Gastrocnemius medialis (tissue), 4 donors: Measurements from ENCODE around the gene PRX. TPM values are rescaled to one million over a fixed set of nuclear protein-coding genes. Genes with fewer than 3 reads are reported as not detected.

Source experiments
- ATAC-seq, 2 donors: fragments of 150-250 bp; one replicate each; pipeline ENCODE4 v1.9.1; 2016
- DNase-seq, 2 donors: peaks; one replicate each; pipeline ENCODE4 v3.0.0-alpha.2; 2019
- H3K27ac ChIP-seq, 4 donors: fragments of 200-600 bp; sonication (generic); 1 replicate in 1 of 4; 2 replicates in 3 of 4; pipeline ENCODE4 v1.5.1; 2016 to 2018; ENCODE audit warnings: mild to moderate bottlenecking in 2 of 4, moderate library complexity in 1 of 4
- H3K27me3 ChIP-seq, 3 donors: fragments of 200-600 bp; sonication (generic) in 2 of 3; 1 replicate in 1 of 3; 2 replicates in 2 of 3; pipeline versions ENCODE4 v1.5.1 to v1.6.0; 2016 to 2019; ENCODE audit warnings: mild to moderate bottlenecking in 1 of 3, moderate library complexity in 1 of 3
- H3K36me3 ChIP-seq, 2 donors: fragments of 200-600 bp; sonication (generic) in 1 of 2; one replicate each; pipeline ENCODE4 v1.5.1; 2017 to 2018
- H3K4me1 ChIP-seq, 2 donors: fragments of 200-600 bp; sonication (generic) in 1 of 2; one replicate each; pipeline ENCODE4 v1.5.1; 2016 to 2017; ENCODE audit warnings: mild to moderate bottlenecking in 2 of 2
- H3K4me3 ChIP-seq, 4 donors: fragments of 200-600 bp; sonication (generic) in 3 of 4; 1 replicate in 1 of 4; 2 replicates in 3 of 4; pipeline ENCODE4 v1.5.1; 2016 to 2019; ENCODE audit warnings: mild to moderate bottlenecking in 2 of 4
- H3K9me3 ChIP-seq, 3 donors: fragments of 200-600 bp; sonication (generic) in 2 of 3; 1 replicate in 1 of 3; 2 replicates in 2 of 3; pipeline ENCODE4 v1.5.1; 2016 to 2019
- CTCF ChIP-seq, 5 experiments: fragments of 450-650 bp in 3 of 5; fragments of 200-600 bp in 2 of 5; sonication (generic) in 2 of 5; IDR thresholded peaks in 4 of 5; conservative IDR thresholded peaks in 1 of 5; 1 replicate in 4 of 5; 2 replicates in 1 of 5; pipeline ENCODE4 v1.5.1; 2016 to 2019; ENCODE audit warnings: antibody characterized with exemption in 5 of 5, mild to moderate bottlenecking in 3 of 5, moderate library complexity in 3 of 5
- POLR2A ChIP-seq, 2 donors: fragments of 450-650 bp; IDR thresholded peaks; one replicate each; pipeline ENCODE4 v1.6.1; 2017; ENCODE audit warnings: antibody characterized with exemption in 2 of 2, mild to moderate bottlenecking in 2 of 2, moderate library complexity in 2 of 2
- in situ Hi-C, 4 donors: fragments of 200-750 bp; cut with MboI; loops; one replicate each; pipeline versions ENCODE4 v1.15.0 to v1.8.0; 2017; ENCODE audit warnings: low sequenced_read_pairs in 4 of 4
- intact Hi-C: fragments of 100-400 bp; cut with DNase I; formaldehyde crosslinking; loops from one replicate; pipeline ENCODE4 v1.15.1; 2023; ENCODE audit warnings: low total_unique reads
- total RNA-seq, 4 donors: library from RNA; depleted of rRNA; stranded (reverse); fragments of >200 nt; gene quantifications; one replicate each; pipeline versions ENCODE4 v1.1.0 to v1.2.3, GENCODE V29; 2016

The PRX gene
- total RNA-seq, 4 donors from 2014 or later, result 2.4 to 4.2 (median 3.2) TPM

DNA sequence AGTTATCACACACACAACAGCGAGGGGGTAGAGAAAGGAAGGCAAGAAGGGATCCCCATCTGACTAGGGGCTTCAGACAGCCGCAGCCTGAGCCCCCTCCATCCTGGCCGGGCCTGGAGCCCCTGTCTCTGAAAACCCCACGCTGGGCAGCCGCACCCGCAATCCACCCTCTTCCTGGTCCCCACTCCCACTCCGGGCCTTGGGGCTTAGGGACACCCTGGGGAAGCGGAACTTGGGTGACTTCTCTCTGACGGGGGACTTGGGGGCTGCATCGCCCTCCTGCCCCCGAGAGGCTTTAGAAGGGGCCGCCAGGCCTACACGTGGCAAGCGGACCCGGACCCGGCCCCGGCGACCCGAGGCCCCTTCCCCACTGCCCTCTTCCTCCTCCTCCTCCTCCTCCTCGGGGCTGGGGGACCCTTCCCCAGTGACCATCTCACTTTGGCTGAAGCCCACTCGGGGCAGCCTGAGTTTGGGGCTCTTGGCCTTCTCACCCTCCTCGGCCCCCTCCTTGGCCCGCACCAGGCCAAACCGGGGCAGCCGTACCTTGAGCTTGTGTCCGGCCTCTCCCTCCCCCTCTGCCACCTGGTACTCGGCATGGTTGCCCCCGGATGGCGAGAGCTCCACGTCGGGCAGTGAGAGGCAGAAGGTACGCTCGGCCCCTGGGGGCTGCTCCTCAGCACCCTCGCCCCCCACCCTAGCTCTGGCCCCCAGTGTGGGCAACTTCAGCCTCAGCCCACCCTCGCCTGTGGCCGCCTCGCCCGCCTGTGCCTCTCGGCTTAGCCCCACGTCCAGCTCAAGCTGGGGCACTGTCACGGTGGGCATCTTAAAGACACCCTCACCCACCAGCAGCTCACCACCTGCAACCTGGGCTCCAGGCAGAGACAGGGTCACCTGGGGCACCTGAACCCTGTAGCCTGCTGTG, 19.0 kb downstream of the PRX start:
- Histone ChIP-seq H3K36me3 (no peaks in the 10 kb centered on the region), H3K4me1 (no peaks in the 10 kb centered on the region), H3K27ac (no peak overlapping the region), H3K4me3 (no peak overlapping the region), H3K9me3 (no peaks in the 10 kb centered on the region), H3K27me3 (no peaks in the 10 kb centered on the region)
- no peak for TF ChIP-seq CTCF (IDR thresholded peaks at IDR 0.05 in 4 of 5, conservative IDR thresholded peaks at IDR 0.05 in 1 of 5)
- DNase-seq, result no peak
- in situ Hi-C loops, result loop anchor here in 1 of 4 donors (25.0 kb wide), 1 partner anchor 1368 kb away; the partner anchor contains the start of gene CEACAM6
- intact Hi-C loops, result no loop called here
- ATAC-seq, result no peak

GRCh38 chr19:40392894-40393517, 20.2 kb downstream of the PRX start:
- ATAC-seq (peak in 1 of 2 donors; percentile 75), DNase-seq (no peak)
- in situ Hi-C loops, result loop anchor here in 1 of 4 donors (25.0 kb wide), 1 partner anchor 1369 kb away; the partner anchor contains the start of gene CEACAM6
- TF ChIP-seq CTCF (IDR thresholded peaks at IDR 0.05 in 4 of 5, conservative IDR thresholded peaks at IDR 0.05 in 1 of 5), result peak in 4 of 5 experiments; percentile 44 to 55 (median 47)
- no peak for TF ChIP-seq POLR2A (IDR thresholded peaks at IDR 0.05)
- no peaks in the 10 kb centered on the region for H3K9me3 ChIP-seq
- no peaks in the 10 kb centered on the region for H3K4me1 ChIP-seq
- intact Hi-C loops, result no loop called here
- no peak overlapping the region for H3K4me3 ChIP-seq
- H3K27me3 ChIP-seq, result no peaks in the 10 kb centered on the region
- no peaks in the 10 kb centered on the region for H3K36me3 ChIP-seq
- H3K27ac ChIP-seq, result no peak overlapping the region

GRCh38 chr19:40392123-40392522, 21.1 kb downstream of the PRX start:
- in situ Hi-C loops, result loop anchor here in 1 of 4 donors (25.0 kb wide), 1 partner anchor 1370 kb away; the partner anchor contains the start of gene CEACAM6

More at GRCh38 chr19:40392123-40392522, 21.1 kb downstream of the PRX start:
- DNase-seq, result no peak
- ATAC-seq, result no peak
- H3K9me3 ChIP-seq, result no peaks in the 10 kb centered on the region
- intact Hi-C loops, result no loop called here
- no peaks in the 10 kb centered on the region for H3K4me1 ChIP-seq
- H3K27me3 ChIP-seq, result no peaks in the 10 kb centered on the region
- H3K4me3 ChIP-seq, result no peak overlapping the region
- H3K27ac ChIP-seq, result no peak overlapping the region
- TF ChIP-seq CTCF (IDR thresholded peaks at IDR 0.05 in 4 of 5, conservative IDR thresholded peaks at IDR 0.05 in 1 of 5), result no peak
- TF ChIP-seq POLR2A (IDR thresholded peaks at IDR 0.05), result no peak
- H3K36me3 ChIP-seq, result no peaks in the 10 kb centered on the region
